ENCODE results near the gene ATP13A2.

Gene ATP13A2

GRCh38 chr1:17001760-17002523 lies 9.8 kb downstream of the ATP13A2 start:
- DNase-seq, result no peak

- no peak for DNase-seq
Measured at GRCh38 chr1:16999863-17000262, 11.9 kb downstream of the ATP13A2 start.

GRCh38 chr1:16998589-16998988 lies 13.1 kb downstream of the ATP13A2 start:
- DNase-seq, result no peak

- no peak for DNase-seq
Measured at GRCh38 chr1:16996845-16997244, 14.9 kb downstream of the ATP13A2 start.

DNA sequence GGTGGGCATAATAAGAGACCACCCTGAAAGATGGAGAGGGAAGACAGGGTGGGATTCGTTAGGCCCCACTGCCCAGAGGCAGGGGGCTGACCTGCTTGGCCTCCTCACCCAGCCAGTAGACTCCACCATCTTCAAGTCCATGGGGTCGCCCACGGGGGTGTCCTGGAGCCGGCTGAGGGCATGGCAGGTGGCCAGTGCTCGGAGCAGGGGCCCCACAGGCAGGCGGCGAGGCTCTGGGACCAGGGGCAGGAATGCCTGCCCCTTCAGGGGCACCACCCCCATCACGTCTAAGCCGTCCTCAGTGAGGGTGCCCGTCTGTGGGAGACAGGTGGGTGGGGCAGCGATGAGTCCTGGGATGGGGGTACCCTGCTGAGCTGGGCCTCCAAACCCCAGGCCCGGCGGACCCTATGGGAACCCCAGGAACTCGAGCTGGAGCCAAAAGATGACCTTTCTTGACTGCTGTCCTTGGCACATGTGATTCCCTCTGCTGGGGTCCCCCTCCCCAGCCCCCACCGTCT lies 18.1 kb downstream of the ATP13A2 start:
- DNase-seq, result no peak

DNA sequence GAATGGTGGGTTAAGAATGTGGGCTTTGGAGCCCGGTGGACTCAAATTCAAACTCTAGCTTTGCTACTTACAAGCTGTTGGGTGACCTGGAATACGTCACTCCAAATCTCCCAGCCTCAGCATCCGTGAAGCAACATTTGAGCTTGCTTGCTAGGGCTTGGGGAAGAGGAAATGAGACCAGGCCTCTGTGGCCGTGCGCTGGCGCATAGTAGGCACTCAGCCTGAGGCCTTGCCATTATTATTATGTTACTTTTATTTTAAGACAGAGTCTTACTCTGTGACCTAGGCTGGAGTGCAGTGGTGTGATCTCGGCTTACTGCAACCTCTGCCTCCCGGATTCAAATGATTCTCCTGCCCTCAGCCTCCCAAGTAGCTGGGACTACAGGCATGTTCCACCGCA lies 19.1 kb downstream of the ATP13A2 start:
- no peak for DNase-seq

DNA sequence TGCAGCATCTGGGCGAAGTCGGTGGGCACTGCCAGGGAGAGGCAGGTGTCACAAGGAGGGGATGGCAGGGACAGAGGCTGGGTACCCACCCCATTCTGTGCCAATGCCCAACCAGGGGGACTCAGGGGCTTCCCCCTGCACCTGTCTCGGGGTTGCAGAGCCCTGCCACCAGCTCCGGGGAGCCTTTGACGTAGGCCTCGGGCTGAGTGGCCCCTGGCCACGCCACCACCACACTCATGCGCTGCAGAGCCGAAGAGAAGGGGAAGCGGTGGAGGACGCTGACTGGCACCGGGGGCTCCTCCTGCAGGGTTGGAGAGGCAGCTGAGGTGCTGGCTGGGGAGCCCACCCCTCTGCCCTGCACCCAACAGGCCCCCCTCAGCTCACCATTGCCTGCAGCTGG lies 19.6 kb downstream of the ATP13A2 start:
- DNase-seq, result no peak

GRCh38 chr1:16991571-16991970 lies 20.2 kb downstream of the ATP13A2 start:
- DNase-seq, result no peak

DNA sequence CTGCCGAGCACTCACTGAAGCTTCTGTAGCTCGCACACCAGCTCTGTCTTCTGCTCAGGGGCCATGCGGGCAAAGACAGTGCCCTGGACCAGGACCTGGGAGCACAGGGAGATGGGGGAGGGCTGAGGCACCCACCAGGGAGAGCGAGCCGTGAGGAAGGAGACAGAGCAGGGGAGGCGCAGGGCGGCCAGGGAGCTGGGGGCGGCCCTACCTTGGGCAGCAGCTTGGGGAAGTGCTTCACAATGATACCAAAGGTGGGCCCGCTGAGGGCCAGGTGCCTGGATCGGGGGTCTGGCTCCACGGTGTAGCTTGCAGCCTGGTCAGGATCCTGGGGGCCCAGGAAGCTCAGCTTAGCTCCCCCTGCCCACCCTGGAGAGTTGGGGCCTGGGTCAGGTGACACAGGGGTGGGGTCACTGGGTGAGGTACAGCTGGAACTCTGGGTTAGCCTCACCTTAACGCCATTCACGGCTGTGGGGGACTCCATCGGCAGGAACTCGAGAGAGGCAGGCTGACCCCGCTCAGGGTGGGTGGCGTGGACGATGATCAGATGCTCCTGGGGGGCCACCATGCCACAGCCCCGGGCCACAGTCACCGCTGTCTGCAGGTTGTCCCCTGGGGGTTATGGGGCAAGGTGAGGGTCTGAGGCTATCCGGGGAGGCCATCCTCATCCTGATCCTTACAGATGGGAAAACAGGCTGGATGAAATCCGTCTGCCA lies 21.9 kb downstream of the ATP13A2 start:
- DNase-seq, result no peak

DNA sequence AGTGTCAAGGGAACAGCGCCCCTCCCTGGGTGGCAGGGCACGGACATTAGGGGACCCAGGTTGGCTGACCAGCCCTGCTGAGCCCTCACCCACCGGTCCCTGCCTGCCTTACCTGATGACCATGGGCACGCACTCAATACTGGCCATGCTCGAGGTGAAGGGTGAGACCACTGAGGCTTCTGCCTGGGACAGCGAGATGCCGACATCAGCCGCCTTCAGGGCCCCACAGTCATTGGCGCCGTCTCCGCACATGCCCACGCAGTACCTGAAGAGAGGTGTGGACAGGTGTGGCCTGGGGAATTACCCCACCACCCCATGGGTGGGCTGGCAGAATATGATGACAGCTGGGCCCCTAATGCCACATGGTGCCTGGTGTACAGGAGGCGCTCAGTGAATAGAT lies 23.5 kb downstream of the ATP13A2 start:
- no peak for DNase-seq

DNA sequence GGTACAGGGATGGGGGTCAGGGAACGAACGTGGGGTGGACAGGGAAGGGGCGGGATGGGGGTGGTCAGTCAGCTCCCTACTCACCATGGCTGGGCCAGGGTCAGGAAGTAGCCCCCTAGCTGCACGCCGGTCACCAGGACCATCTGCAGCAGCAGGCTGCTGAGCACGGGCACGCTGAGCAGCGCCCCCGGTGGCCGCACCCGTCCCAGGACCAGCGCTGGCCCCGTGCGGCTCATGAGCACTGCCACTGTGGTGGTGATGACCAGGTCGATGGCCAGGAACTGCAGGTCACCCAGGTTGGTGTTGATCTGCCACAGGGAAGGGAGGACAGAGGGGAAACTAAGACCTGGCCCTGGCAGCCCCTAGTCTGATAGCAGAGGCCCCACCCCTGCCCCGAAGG lies 24.8 kb downstream of the ATP13A2 start:
- no peak for DNase-seq

- DNase-seq, result no peak
Measured at GRCh38 chr1:16986560-16986959, 25.2 kb downstream of the ATP13A2 start.

- no peak for DNase-seq
Measured at GRCh38 chr1:16986113-16986512, 25.6 kb downstream of the ATP13A2 start.

DNA sequence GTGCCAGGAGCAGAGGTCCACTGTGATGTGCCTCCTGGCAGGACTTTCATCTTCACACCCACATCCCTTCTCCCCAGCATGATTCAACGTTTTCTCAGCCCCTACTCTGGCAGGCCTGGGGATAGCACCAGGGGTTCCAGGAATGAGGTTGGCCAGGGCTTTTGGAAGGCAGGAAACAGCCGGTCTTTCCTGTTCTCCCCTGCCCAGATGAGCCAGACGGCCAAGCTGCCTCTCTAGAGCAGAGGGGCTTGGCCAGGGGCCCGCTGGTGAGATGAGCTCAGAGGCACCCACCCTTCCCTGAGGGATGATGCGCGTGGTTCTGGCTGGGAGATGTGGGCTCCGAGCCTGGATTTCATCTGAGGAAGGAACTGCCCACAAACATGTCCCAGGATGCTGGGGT lies 27.0 kb downstream of the ATP13A2 start:
- DNase-seq, result no peak

- no peak for DNase-seq
Measured at GRCh38 chr1:16983649-16984048, 28.1 kb downstream of the ATP13A2 start.

GRCh38 chr1:16982902-16983301 lies 28.8 kb downstream of the ATP13A2 start:
- DNase-seq, result no peak

DNA sequence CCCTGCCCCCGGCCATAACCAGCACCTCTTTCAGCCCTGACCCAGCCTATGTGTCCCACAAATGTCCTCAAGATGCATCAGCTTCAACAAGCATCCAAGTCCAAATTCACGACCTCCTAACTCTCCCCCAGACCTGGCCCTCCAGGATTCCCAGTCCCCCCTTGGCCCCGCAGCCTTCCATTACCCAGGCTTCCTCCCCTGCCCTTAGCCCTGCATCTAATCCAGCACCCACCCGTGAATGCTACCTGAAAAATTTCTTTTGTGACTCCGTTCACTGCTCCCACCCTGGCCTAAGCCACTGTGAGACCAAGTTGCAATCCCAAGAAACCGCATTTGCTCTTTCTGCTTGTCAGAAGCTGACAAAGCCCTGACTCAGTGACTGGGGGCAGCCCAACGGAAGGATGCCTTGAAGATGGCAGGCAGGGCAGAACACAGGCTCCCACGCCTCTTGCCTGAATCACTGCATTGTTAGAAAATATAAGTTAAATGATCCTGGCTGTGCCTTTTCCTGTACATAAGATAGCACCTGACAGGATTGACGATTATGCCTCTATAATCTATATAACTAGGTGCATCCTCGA lies 30.4 kb downstream of the ATP13A2 start:
- DNase-seq, result no peak

GRCh38 chr1:16980473-16981268 lies 31.1 kb downstream of the ATP13A2 start, which contains the start of gene MFAP2:
MFAP2 (minus strand) TSS chr1:16980620; CDS start chr1:16978273, 2,347 bp downstream.
- peak in 1 of 4 experiments; percentile 20 for DNase-seq

- DNase-seq, result peak in 2 of 4 experiments; percentile 15 to 16
Measured at GRCh38 chr1:16979475-16980327, 32.0 kb downstream of the ATP13A2 start.

DNA sequence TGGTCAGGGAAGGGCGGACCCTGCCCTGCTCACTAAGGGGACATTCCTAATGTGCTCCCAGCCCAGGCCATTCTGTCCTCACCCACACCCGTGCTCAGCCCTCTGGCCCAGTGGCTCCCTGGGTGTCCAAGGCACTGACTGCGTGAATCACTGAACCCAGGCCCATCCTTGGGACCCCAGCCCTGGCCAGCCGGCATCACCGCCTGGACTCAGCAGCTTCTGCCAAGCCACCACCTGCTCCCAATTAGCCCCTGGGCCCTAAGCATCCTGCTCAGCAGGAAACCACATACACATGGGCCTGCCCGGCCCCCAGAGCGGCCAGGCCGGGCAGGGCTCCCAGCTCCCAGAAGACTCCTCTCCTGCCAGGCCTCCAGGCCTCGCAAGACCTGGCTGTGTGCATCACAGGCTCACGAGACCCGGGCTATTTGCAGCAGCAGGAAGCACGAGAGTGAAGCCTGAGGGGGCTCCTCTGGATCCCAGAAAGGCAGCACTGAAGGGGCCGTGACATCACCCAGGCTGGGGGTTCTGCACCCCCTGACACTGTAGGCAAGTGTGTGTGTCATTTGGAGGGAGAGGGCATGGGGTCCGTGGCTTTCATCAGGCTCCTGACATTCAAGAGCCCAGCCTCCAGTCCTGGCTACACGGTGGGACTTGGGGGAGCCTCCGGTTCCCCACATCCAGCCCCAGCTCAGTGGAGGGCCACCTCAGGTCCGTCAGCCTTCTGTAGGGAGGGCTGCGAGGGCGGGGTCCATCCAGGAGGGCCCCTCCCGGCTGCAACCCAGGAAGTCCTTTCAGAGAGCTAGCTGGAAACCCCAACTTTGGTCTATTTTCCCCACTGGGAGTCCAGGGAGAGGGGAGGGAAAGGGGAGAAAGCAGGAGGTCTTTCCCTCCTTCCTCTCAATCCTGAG lies 32.9 kb downstream of the ATP13A2 start:
- DNase-seq, result peak in 1 of 4 experiments; percentile 15

GRCh38 chr1:16978139-16978538 lies 33.6 kb downstream of the ATP13A2 start:
- DNase-seq, result no peak

All from suppressor macrophage (primary cell).